ENCODE measurements around the gene BLVRB.

The BLVRB gene

DNA sequence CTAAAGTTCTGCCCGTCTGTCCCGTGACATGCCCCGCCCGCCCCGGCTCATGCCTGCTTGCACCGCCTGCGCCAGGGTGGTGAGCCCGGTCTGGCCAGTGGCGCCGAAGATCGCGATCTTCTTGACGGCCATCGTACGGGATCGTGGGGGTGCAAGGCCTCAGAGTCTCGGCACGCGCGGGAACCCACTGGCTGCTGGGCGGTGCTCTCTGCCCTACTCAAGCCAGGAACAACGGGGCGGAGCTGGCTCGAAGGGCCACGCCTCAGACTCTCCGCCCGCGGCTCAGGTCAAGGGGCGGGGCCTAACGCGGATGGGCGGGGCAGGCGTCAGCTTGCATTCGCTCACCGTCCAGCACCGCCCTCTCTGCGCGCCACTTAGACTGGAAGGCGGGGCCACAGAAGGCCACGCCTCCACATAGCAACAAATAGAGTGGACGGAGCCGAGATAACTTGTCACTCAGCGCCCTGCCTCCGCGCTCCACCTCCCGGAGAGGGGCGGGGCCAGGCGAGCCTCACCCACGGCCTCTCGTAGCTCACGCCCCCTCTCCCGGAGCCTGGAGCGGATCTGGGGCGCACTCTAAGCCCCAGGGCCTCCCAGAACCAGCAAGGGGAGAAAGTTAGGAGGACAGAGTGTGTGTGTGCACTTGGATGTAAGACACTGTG is at the start of gene BLVRB:
Gene BLVRB, minus strand, starts transcription at position 189 of the 662 bp plus-strand sequence. Its CDS starts 57 bp downstream, at position 132.
- Mint-ChIP-seq H3K36me3 (no peaks in the 10 kb centered on the region), H3K27me3 (peaks cover 5% of the 10 kb centered on the region), H3K4me3 (peak within 1 kb of the TSS; percentile 90)

DNA sequence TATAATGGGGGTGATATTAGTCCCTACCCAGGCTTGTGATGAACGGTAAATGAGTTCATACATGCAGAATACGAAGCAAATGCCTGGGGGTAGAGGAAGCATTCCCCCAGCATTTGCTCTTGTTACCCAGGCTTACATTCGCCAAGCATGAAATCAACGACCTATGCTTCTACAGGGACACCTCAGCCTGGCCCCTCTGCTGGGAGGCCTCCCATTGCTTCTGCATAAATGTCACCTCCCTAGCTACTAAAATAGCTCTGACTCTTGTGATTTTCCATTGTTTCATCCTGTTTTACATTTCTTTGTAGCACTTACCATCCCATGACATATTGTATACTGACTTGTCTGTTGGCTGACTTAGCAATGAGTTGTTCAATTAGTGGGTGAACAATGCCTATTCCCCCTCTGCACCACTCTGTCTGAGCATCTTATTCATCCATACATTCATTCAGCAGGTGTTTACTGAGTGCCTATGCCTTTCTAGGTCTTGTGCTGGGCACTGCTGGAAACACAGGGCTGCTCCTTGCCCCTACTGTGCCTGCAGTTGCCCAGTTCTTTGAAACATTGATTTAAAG is 48.3 kb upstream of the BLVRB start:
- H3K36me3 Mint-ChIP-seq: peaks cover 6% of the 10 kb centered on the region
- H3K27ac Mint-ChIP-seq: no peak overlapping the region
- H3K9me3 Mint-ChIP-seq (ENCODE audit: low read depth): no peaks in the 10 kb centered on the region
- peak overlapping the region; percentile 14 for H3K4me3 Mint-ChIP-seq
- H3K27me3 Mint-ChIP-seq: peaks cover 32% of the 10 kb centered on the region
- H3K4me1 Mint-ChIP-seq (ENCODE audit: low read depth): peaks cover 8% of the 10 kb centered on the region

More for the DNA sequence above, at the start of gene BLVRB:
- Mint-ChIP-seq H3K9me3 (ENCODE audit: low read depth) (no peaks in the 10 kb centered on the region), H3K4me1 (ENCODE audit: low read depth) (peaks cover 25% of the 10 kb centered on the region), H3K27ac (peak within 1 kb of the TSS; percentile 97)

- no peaks in the 10 kb centered on the region for H3K9me3 Mint-ChIP-seq (ENCODE audit: low read depth)
- H3K4me3 Mint-ChIP-seq: peak overlapping the region; percentile 14
- H3K27me3 Mint-ChIP-seq: peaks cover 35% of the 10 kb centered on the region
- peaks cover 6% of the 10 kb centered on the region for H3K36me3 Mint-ChIP-seq
- H3K4me1 Mint-ChIP-seq (ENCODE audit: low read depth): peaks cover 8% of the 10 kb centered on the region
- no peak overlapping the region for H3K27ac Mint-ChIP-seq
Observed at GRCh38 chr19:40513345-40513678, 47.8 kb upstream of the BLVRB start.

DNA sequence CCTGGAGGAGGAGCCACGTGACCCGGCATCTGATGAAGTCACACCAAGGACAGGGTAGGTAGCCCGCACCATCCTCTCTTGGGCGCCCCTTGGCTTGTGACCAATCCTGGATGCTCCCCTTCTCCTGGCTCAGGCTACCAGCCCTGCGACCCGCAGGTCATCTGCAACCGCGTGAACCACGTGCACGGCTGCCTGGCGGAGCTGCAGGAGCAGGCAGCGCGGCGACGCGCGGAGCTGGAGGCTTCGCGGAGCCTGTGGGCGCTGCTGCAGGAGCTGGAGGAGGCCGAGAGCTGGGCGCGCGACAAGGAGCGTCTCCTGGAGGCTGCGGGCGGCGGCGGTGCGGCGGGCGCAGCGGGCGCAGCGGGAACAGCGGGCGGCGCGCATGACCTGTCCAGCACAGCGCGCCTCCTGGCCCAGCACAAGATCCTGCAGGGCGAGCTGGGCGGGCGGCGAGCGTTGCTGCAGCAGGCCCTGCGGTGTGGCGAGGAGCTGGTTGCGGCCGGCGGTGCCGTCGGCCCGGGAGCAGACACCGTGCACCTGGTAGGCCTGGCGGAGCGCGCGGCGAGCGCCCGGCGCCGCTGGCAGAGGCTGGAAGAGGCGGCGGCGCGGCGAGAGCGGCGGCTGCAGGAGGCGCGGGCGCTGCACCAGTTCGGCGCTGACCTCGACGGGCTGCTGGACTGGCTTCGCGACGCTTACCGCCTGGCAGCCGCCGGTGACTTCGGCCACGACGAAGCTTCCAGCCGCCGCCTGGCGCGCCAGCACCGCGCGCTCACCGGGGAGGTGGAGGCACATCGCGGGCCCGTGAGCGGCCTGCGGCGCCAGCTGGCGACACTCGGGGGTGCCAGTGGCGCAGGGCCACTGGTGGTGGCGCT is 47.2 kb upstream of the BLVRB start:
- Mint-ChIP-seq H3K9me3 (ENCODE audit: low read depth) (no peaks in the 10 kb centered on the region), H3K4me3 (no peak overlapping the region), H3K4me1 (ENCODE audit: low read depth) (peaks cover 8% of the 10 kb centered on the region), H3K27ac (no peak overlapping the region), H3K27me3 (peaks cover 35% of the 10 kb centered on the region), H3K36me3 (peaks cover 6% of the 10 kb centered on the region)

GRCh38 chr19:40512110-40512472 is 46.5 kb upstream of the BLVRB start:
- peak overlapping the region; percentile 54 for H3K4me3 Mint-ChIP-seq
- H3K27me3 Mint-ChIP-seq: peaks cover 32% of the 10 kb centered on the region

GRCh38 chr19:40511487-40511886 is 45.9 kb upstream of the BLVRB start:
- Mint-ChIP-seq H3K4me3 (no peak overlapping the region), H3K27me3 (peaks cover 29% of the 10 kb centered on the region), H3K27ac (no peak overlapping the region), H3K36me3 (peaks cover 4% of the 10 kb centered on the region), H3K9me3 (ENCODE audit: low read depth) (no peaks in the 10 kb centered on the region), H3K4me1 (ENCODE audit: low read depth) (peaks cover 8% of the 10 kb centered on the region)

More at GRCh38 chr19:40512110-40512472, 46.5 kb upstream of the BLVRB start:
- Mint-ChIP-seq H3K27ac (no peak overlapping the region), H3K9me3 (ENCODE audit: low read depth) (no peaks in the 10 kb centered on the region), H3K36me3 (peaks cover 6% of the 10 kb centered on the region), H3K4me1 (ENCODE audit: low read depth) (peaks cover 8% of the 10 kb centered on the region)

DNA sequence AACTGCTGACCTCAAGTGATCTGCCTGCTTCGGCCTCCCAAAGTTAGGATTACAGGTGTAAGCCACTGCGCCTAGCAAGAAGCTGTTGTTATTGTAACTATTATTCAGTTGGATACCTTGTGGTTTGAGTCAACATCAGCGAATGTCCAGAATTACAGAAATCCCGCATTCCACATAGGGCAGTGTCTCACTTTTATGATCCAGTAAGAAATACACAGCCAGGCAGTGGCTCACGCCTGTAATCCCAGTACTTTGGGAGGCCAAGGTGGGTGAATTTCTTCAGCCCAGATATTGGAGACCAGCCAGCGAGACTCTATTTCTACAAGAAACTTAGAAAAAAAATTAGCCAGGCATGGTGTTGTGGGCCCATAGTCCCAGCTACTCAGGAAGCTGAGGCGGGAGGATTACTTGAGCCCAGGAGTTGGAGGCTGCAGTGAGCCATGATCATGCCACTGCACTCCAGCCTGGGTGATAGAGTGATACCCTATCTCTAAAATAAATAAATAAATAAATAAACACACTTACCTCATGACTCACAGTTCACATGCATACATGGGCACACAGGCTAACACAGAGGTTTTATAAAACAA is 45.1 kb upstream of the BLVRB start:
- Mint-ChIP-seq H3K36me3 (peaks cover 4% of the 10 kb centered on the region), H3K4me1 (ENCODE audit: low read depth) (peaks cover 8% of the 10 kb centered on the region), H3K9me3 (ENCODE audit: low read depth) (no peaks in the 10 kb centered on the region), H3K27me3 (peaks cover 29% of the 10 kb centered on the region), H3K27ac (no peak overlapping the region), H3K4me3 (no peak overlapping the region)

GRCh38 chr19:40508739-40509260 is 43.3 kb upstream of the BLVRB start:
- H3K36me3 Mint-ChIP-seq: peaks cover 4% of the 10 kb centered on the region
- H3K9me3 Mint-ChIP-seq (ENCODE audit: low read depth): no peaks in the 10 kb centered on the region
- H3K4me1 Mint-ChIP-seq (ENCODE audit: low read depth): peaks cover 9% of the 10 kb centered on the region
- H3K4me3 Mint-ChIP-seq: no peak overlapping the region
- H3K27me3 Mint-ChIP-seq: peaks cover 22% of the 10 kb centered on the region
- no peak overlapping the region for H3K27ac Mint-ChIP-seq

DNA sequence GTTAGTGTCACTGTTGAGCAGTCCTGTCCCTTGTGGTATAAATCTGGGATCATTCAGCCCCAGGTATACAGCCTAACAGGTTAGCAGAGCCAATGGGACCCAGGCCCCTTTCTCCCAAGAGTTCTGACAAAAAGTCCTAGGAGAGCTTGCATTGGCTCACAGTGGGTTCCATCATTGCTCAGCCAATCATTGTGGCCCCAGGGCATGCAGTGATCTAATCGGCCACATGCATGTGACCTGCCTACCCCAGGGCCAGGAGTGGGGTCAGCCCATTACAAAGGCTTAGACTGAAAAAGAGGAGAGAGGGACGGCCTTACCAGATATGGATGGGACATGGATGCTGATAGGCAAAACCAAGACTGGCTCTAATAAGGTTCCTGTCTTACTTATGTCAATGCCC is 42.3 kb upstream of the BLVRB start:
- Mint-ChIP-seq H3K27ac (no peak overlapping the region), H3K27me3 (peaks cover 18% of the 10 kb centered on the region), H3K4me1 (ENCODE audit: low read depth) (peaks cover 5% of the 10 kb centered on the region), H3K4me3 (no peak overlapping the region), H3K9me3 (ENCODE audit: low read depth) (no peaks in the 10 kb centered on the region), H3K36me3 (peaks cover 4% of the 10 kb centered on the region)

- Mint-ChIP-seq H3K27me3 (peaks cover 10% of the 10 kb centered on the region), H3K27ac (no peak overlapping the region), H3K4me3 (no peak overlapping the region)
Observed at GRCh38 chr19:40506099-40506498, 40.6 kb upstream of the BLVRB start.

GRCh38 chr19:40503320-40503695 is 37.8 kb upstream of the BLVRB start:
- Mint-ChIP-seq H3K27me3 (peaks cover 5% of the 10 kb centered on the region), H3K4me1 (ENCODE audit: low read depth) (peaks cover 2% of the 10 kb centered on the region), H3K4me3 (no peak overlapping the region), H3K9me3 (ENCODE audit: low read depth) (no peaks in the 10 kb centered on the region), H3K36me3 (no peaks in the 10 kb centered on the region), H3K27ac (no peak overlapping the region)

More at GRCh38 chr19:40506099-40506498, 40.6 kb upstream of the BLVRB start:
- Mint-ChIP-seq H3K9me3 (ENCODE audit: low read depth) (no peaks in the 10 kb centered on the region), H3K4me1 (ENCODE audit: low read depth) (peaks cover 2% of the 10 kb centered on the region), H3K36me3 (no peaks in the 10 kb centered on the region)

GRCh38 chr19:40502647-40503319 is 37.2 kb upstream of the BLVRB start:
- H3K36me3 Mint-ChIP-seq: no peaks in the 10 kb centered on the region
- H3K27ac Mint-ChIP-seq: no peak overlapping the region
- H3K4me1 Mint-ChIP-seq (ENCODE audit: low read depth): peaks cover 2% of the 10 kb centered on the region
- no peaks in the 10 kb centered on the region for H3K9me3 Mint-ChIP-seq (ENCODE audit: low read depth)
- no peak overlapping the region for H3K4me3 Mint-ChIP-seq
- H3K27me3 Mint-ChIP-seq: peaks cover 5% of the 10 kb centered on the region

- Mint-ChIP-seq H3K4me3 (no peak overlapping the region), H3K36me3 (no peaks in the 10 kb centered on the region), H3K9me3 (ENCODE audit: low read depth) (no peaks in the 10 kb centered on the region), H3K27me3 (peaks cover 4% of the 10 kb centered on the region), H3K27ac (no peak overlapping the region), H3K4me1 (ENCODE audit: low read depth) (peaks cover 2% of the 10 kb centered on the region)
Observed at GRCh38 chr19:40502081-40502480, 36.5 kb upstream of the BLVRB start.

DNA sequence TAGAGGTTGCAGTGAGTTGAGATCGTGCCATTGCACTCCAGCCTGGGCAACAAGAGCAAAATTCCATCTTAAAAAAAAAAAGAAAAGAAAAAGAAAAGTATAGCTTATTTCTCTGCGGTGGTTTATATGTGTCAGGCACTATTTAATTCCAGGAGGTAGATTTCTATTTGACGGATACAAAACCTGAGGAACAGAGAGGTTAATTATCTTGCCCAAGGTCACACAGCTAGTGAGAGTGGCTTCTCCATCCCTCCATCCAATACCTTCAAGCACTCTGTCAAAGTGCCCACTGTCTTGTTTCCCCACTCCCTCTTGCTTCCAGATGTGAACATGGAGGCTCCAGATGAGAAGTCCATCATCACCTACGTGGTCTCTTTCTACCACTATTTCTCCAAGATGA is 36.1 kb upstream of the BLVRB start:
- peaks cover 4% of the 10 kb centered on the region for H3K27me3 Mint-ChIP-seq
- no peak overlapping the region for H3K27ac Mint-ChIP-seq
- H3K4me1 Mint-ChIP-seq (ENCODE audit: low read depth): peaks cover 2% of the 10 kb centered on the region
- H3K4me3 Mint-ChIP-seq: no peak overlapping the region
- no peaks in the 10 kb centered on the region for H3K36me3 Mint-ChIP-seq
- no peaks in the 10 kb centered on the region for H3K9me3 Mint-ChIP-seq (ENCODE audit: low read depth)

Data from activated naive CD8-positive, alpha-beta T cell (primary cell).